PC-9 (cell line): ENCODE data around the gene SUPT3H. TPM values are rescaled to one million over a fixed set of nuclear protein-coding genes. Genes with fewer than 3 reads are reported as not detected.

Source experiments
- BruUV-seq: library from RNA; stranded (reverse); fragments of 400-500 nt; replicated peaks from 2 replicates; lab custom pipeline; 2021; lab: Mats Ljungman, UMichigan
- CTCF ChIA-PET: fragments of 300-600 bp; sonication (Branson Sonifier 250); formaldehyde crosslinking; loops from one replicate; lab custom pipeline; 2022; ENCODE audit warnings: antibody characterized with exemption; lab: Charles Lee
- POLR2A ChIA-PET: fragments of 300-600 bp; sonication (Branson Sonifier 250); formaldehyde crosslinking; loops from one replicate; lab custom pipeline; 2022; ENCODE audit warnings: antibody characterized with exemption; ENCODE audit not compliant: unreplicated experiment; lab: Charles Lee
- DNase-seq, 2 experiments: peaks; one replicate each; pipeline versions ENCODE4 v3.0.0 to v3.0.0-alpha.2; 2015 to 2022; ENCODE audit warnings: mixed read lengths in 1 of 2
- H2AFZ ChIP-seq: fragments of 200-600 bp; sonication (generic); 2 replicates; pipeline ENCODE4 v1.8.1; 2017; ENCODE audit warnings: antibody characterized with exemption
- H3F3A ChIP-seq: fragments of 200-600 bp; sonication (generic); 2 replicates; pipeline ENCODE4 v1.8.1; 2017; ENCODE audit warnings: antibody characterized with exemption, mild to moderate bottlenecking, low read depth; ENCODE audit not compliant: insufficient read depth
- H3K27ac ChIP-seq: fragments of 200-600 bp; sonication (generic); 2 replicates; pipeline ENCODE4 v1.6.1; 2016; ENCODE audit warnings: mixed run types
- H3K27me3 ChIP-seq: fragments of 200-600 bp; sonication (generic); 2 replicates; pipeline ENCODE4 v1.6.1; 2016; ENCODE audit warnings: low read depth, mixed run types; ENCODE audit not compliant: insufficient read depth
- H3K36me3 ChIP-seq: fragments of 200-600 bp; sonication (generic); 2 replicates; pipeline ENCODE4 v1.6.1; 2016; ENCODE audit warnings: low read depth, mixed run types
- H3K4me1 ChIP-seq: fragments of 200-600 bp; sonication (generic); replicated peaks from 2 replicates; pipeline ENCODE4 v1.6.1; 2016; ENCODE audit warnings: mixed run types; ENCODE audit not compliant: insufficient read depth
- H3K4me2 ChIP-seq: fragments of 200-600 bp; sonication (generic); 2 replicates; pipeline ENCODE4 v1.6.1; 2017; ENCODE audit warnings: mixed run types
- H3K4me3 ChIP-seq: fragments of 200-600 bp; sonication (generic); 2 replicates; pipeline ENCODE4 v1.6.1; 2016; ENCODE audit warnings: mixed run types
- H3K79me2 ChIP-seq: fragments of 200-600 bp; sonication (generic); 2 replicates; pipeline ENCODE4 v1.6.1; 2017; ENCODE audit warnings: low read depth, mixed run types
- H3K9me2 ChIP-seq: fragments of 200-600 bp; sonication (generic); 2 replicates; pipeline ENCODE4 v1.8.1; 2017; ENCODE audit warnings: mild to moderate bottlenecking; ENCODE audit not compliant: insufficient read depth
- H3K9me3 ChIP-seq: fragments of 200-600 bp; sonication (generic); 2 replicates; pipeline ENCODE4 v1.8.1; 2016; ENCODE audit warnings: low read depth; ENCODE audit not compliant: insufficient read depth
- H4K20me1 ChIP-seq: fragments of 200-600 bp; sonication (generic); 2 replicates; pipeline ENCODE4 v1.8.1; 2017; ENCODE audit not compliant: insufficient read depth
- CTCF ChIP-seq: fragments of 200-600 bp; sonication (generic); conservative IDR thresholded peaks from 2 replicates; pipeline ENCODE4 v1.6.1; 2017; ENCODE audit warnings: mixed run types, antibody characterized with exemption, mild to moderate bottlenecking, moderate library complexity
- EZH2 ChIP-seq: fragments of 200-600 bp; sonication (generic); IDR thresholded peaks from 2 replicates; pipeline ENCODE4 v1.8.0; 2017; ENCODE audit warnings: antibody characterized with exemption, low read depth
- intact Hi-C: fragments of 100-400 bp; cut with micrococcal nuclease; formaldehyde crosslinking; loops from one replicate; pipeline ENCODE4 v1.10.0; 2022; ENCODE audit not compliant: unreplicated experiment
- total RNA-seq: library from RNA; stranded (reverse); gene quantifications from 2 replicates; pipeline ENCODE4 v1.2.3, GENCODE V29; 2021

SUPT3H gene
- total RNA-seq, 1 experiment from 2014 or later: 9.2 TPM

- no peak for TF ChIP-seq EZH2
- Histone ChIP-seq H3K27ac (no peak overlapping the region), H2AFZ (no peak overlapping the region), H3K79me2 (no peaks in the 10 kb centered on the region), H3K36me3 (no peaks in the 10 kb centered on the region), H3K9me3 (no peaks in the 10 kb centered on the region), H3K4me3 (no peak overlapping the region), H3K27me3 (no peaks in the 10 kb centered on the region), H3K9me2 (no peaks in the 10 kb centered on the region), H3K4me1 (no peaks in the 10 kb centered on the region), H3F3A (no peaks in the 10 kb centered on the region), H4K20me1 (no peaks in the 10 kb centered on the region), H3K4me2 (no peak overlapping the region)
- intact Hi-C loops: no loop called here
- ChIA-PET CTCF (no interaction called here), POLR2A (no interaction called here)
- no TSS peak for BruUV-seq
- no peak for DNase-seq
Measured at GRCh38 chr6:45170309-45170708, 207.4 kb downstream of the SUPT3H start.

DNA sequence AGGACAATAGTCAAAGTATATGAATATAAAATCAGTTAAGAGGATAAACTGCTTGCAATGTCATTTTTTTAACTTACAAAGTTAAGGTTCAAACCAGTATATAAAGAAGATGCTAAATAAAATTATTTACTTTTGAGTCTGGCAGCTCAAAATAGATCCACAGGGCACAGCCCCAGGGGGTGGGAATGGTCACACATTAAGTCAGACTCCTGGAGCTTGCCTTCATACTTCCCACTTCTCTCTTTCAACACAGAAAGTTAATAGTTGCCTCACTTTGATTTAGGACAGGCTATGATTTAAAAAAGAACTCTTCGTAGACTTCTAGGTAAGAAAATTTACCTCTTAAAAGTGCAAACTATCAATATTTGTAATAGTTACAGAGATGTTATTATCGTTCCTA, 207.9 kb downstream of the SUPT3H start:
- no peaks in the 10 kb centered on the region for H4K20me1 ChIP-seq
- H3F3A ChIP-seq: no peaks in the 10 kb centered on the region
- no peaks in the 10 kb centered on the region for H3K9me3 ChIP-seq
- no peak for DNase-seq
- H3K4me2 ChIP-seq: no peak overlapping the region
- no peaks in the 10 kb centered on the region for H3K79me2 ChIP-seq
- H3K36me3 ChIP-seq: no peaks in the 10 kb centered on the region
- H3K9me2 ChIP-seq: no peaks in the 10 kb centered on the region
- intact Hi-C loops: no loop called here
- BruUV-seq: no TSS peak
- ChIA-PET CTCF (no interaction called here), POLR2A (no interaction called here)
- H3K27me3 ChIP-seq: no peaks in the 10 kb centered on the region
- H3K4me1 ChIP-seq: no peaks in the 10 kb centered on the region
- H2AFZ ChIP-seq: no peak overlapping the region
- TF ChIP-seq CTCF: no peak
- no peak for TF ChIP-seq EZH2
- no peak overlapping the region for H3K27ac ChIP-seq
- H3K4me3 ChIP-seq: no peak overlapping the region

DNA sequence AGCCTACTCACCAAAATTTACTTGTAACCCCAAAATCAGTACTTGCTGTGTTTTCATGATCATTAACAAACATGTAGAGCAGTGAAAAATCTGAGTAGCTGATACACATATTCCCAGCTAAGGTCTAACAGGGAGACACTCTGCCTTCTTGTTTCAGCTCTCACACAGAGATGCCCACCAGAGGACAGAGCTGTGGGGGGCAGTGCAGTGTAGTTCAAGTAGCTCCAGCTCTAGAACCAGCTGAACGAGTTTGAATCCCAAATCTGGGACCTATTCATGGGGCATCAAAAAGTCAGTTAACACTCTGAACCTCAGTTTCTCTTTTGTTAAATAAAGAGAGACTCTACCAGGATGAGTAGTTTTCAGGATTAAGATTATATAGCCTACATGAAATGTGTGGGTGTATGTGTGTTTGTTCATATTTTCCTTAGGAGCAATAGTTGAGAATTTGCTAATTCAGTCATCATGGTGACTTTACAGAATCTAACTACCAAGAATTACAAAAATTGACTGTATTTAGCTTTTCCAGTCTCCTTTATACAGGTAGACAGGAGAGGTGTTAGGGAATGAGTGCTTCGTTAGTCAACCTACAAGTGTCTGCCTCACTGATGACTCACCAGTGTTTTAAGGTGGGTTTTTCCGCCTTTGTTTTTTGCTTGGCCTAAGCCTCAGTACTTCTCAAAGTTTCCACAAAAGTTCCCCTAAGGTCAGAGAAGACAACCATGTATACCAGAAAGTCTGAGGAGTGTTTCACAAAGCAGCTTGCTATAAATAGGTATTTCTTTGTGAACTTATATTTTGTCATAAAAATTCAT, 213.6 kb downstream of the SUPT3H start:
- CTCF ChIA-PET: no interaction called here
- no peaks in the 10 kb centered on the region; the same call in 1 of the 2 replicates for H3K9me2 ChIP-seq
- intact Hi-C loops: no loop called here
- H3K27ac ChIP-seq: peak overlapping the region; percentile 14; the same call in 1 of the 2 replicates
- no peaks in the 10 kb centered on the region for H3K27me3 ChIP-seq
- DNase-seq: no peak
- no peaks in the 10 kb centered on the region for H3F3A ChIP-seq
- peak overlapping the region; percentile 6; the same call in 1 of the 2 replicates for H3K4me2 ChIP-seq
- no peak overlapping the region for H3K4me3 ChIP-seq
- no peaks in the 10 kb centered on the region for H3K9me3 ChIP-seq
- POLR2A ChIA-PET: interaction anchor here (0.6 to 0.7 kb wide), 2 partner anchors 777 to 1586 kb away, joined by 4 to 6 read pairs; partner anchors contain the start of gene CDC5L
- no peak for TF ChIP-seq CTCF
- TF ChIP-seq EZH2: no peak
- H3K36me3 ChIP-seq: no peaks in the 10 kb centered on the region
- no TSS peak for BruUV-seq
- no peaks in the 10 kb centered on the region for H3K79me2 ChIP-seq
- no peaks in the 10 kb centered on the region for H4K20me1 ChIP-seq
- H2AFZ ChIP-seq: no peak overlapping the region
- H3K4me1 ChIP-seq: peaks cover 10% of the 10 kb centered on the region
